Thyroid gland (tissue), 4 donors: ENCODE results near the gene EGFR.

Source experiments
- POLR2A ChIP-seq, 2 donors: fragments of 450-650 bp; IDR thresholded peaks; one replicate each; pipeline ENCODE4 v1.6.1; 2017; ENCODE audit warnings: antibody characterized with exemption in 2 of 2, mild to moderate bottlenecking in 2 of 2, moderate library complexity in 1 of 2
- TF ChIP-seq, protein P1 (sequence below), 6 experiments: fragments of 200-600 bp in 3 of 6; fragments of 450-650 bp in 3 of 6; sonication (generic) in 3 of 6; IDR thresholded peaks; one replicate each; pipeline ENCODE4 v1.5.1; 2016 to 2019; ENCODE audit warnings: antibody characterized with exemption in 6 of 6, mild to moderate bottlenecking in 2 of 6, inconsistent platforms in 1 of 6, moderate library complexity in 1 of 6

GRCh38 chr7:55134786-55135185 is 116.0 kb downstream of the EGFR start:
- TF ChIP-seq, protein P1, sequence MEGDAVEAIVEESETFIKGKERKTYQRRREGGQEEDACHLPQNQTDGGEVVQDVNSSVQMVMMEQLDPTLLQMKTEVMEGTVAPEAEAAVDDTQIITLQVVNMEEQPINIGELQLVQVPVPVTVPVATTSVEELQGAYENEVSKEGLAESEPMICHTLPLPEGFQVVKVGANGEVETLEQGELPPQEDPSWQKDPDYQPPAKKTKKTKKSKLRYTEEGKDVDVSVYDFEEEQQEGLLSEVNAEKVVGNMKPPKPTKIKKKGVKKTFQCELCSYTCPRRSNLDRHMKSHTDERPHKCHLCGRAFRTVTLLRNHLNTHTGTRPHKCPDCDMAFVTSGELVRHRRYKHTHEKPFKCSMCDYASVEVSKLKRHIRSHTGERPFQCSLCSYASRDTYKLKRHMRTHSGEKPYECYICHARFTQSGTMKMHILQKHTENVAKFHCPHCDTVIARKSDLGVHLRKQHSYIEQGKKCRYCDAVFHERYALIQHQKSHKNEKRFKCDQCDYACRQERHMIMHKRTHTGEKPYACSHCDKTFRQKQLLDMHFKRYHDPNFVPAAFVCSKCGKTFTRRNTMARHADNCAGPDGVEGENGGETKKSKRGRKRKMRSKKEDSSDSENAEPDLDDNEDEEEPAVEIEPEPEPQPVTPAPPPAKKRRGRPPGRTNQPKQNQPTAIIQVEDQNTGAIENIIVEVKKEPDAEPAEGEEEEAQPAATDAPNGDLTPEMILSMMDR (IDR thresholded peaks at IDR 0.05): no peak
- TF ChIP-seq POLR2A (IDR thresholded peaks at IDR 0.05): no peak
